Vein endothelial cell (primary cell): Measurements from ENCODE around the gene COX7A2. TPM values are rescaled to one million over a fixed set of nuclear protein-coding genes. Genes with fewer than 3 reads are reported as not detected.

Experiments
- total RNA-seq: library from RNA; depleted of rRNA; stranded (reverse); fragments of >200 nt; gene quantifications from 2 replicates; pipeline ENCODE4 v1.2.3, GENCODE V29; 2012

The COX7A2 gene, protein sequence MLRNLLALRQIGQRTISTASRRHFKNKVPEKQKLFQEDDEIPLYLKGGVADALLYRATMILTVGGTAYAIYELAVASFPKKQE
- 113 and 189 TPM in 2 replicates for total RNA-seq

DNA sequence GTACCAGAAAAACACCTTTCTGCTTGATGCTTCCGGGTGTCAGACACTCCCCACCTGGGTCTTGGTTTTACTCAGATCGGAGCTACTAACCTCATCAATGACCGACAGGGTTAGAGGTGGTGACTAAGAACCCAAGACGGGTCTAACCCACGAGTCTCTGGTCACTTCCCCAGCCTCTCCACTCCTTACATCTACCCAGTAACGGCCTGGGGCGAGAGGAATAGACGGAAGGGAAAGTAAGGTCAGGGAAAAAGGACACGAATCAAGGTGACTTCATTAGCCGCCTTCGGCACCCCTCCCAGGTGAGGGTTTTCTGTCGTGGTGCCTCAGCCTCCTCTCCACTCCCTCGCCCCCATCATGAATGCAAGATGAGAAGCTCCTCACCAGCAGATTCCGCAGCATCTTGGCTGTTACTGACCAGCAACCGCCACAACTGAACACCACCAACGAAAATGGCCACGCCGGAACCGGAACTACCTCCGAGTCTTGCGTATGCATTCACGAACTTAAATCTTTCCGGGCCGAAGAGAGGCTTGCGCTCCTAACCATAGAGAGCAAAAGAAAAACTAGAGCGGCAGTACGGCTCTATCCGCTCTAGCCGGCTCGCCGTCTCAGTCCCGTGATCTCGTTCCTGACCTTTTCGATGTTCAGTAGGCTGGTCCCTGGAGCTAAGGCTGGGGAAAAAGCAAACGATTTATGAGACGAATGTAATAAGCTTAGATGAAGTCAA is at the start of gene COX7A2:
Gene COX7A2, minus strand, starts transcription at position 469 of the 730 bp plus-strand sequence. Its CDS starts 67 bp downstream, at position 402.

DNA sequence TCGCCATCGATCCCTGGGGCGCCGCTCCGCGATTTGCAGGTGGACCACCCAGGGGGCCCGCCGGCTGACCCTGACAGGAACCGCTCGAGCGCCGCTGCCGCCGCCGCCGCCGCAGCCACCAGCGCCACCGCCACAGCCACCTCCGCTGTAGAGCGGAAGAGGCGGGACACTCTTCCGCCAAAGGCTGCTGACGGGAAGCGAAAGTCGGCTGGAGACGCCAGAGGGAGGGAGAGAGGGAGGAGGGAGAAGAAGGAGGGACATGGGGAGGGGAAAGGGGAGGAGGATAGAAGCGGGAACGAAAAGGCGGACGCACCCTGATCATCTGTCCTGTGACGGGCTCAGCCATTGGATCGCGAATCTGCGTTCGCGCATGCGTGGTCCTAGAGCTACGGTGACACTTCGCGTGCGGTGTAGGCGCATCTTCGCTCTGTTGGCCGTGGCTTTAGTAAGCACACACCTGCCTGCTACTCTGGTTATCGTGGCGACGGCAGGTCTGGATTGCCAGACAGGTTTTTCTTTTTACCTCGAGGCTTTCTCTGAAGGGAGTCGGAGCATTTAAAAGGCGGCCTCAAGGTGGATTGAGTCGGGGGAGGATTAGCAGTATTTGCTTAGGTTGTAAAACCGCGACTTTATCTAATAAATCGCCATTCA is 41.2 kb upstream of the COX7A2 start, which contains the start of gene TMEM30A:
Gene TMEM30A, minus strand, starts transcription at position 161 of the 651 bp plus-strand sequence. Its CDS starts 154 bp downstream, at position 7.

GRCh38 chr6:75205776-75206575 is 37.6 kb downstream of the COX7A2 start, which contains the start of gene COL12A1:
COL12A1 (minus strand) TSS chr6:75206053; CDS start chr6:75202792, 3,261 bp downstream.

Other genes starting within 250 kb of the COX7A2 start
- gene COL12A1, start 37.7 kb downstream of the COX7A2 start, total RNA-seq: 15.4 and 19.3 TPM in 2 replicates
- 341 and 356 TPM in 2 replicates for gene TMEM30A, start 41.0 kb upstream of the COX7A2 start, total RNA-seq
- 10.0 and 22.5 TPM in 2 replicates for gene FILIP1, start 250.0 kb upstream of the COX7A2 start, total RNA-seq